GM21737 (cell line): Measurements from ENCODE around the gene DPP4.
A peak's percentile ranks its signal among the peaks of the same experiment; 100 is the strongest.
"Not testable (repeated sequence)": the region's sequence is repeated elsewhere in the genome, so short reads cannot be mapped to it uniquely, and the experiment has no call there.

Experiments
- ATAC-seq: cut with Tn5 transposase; IDR thresholded peaks from one replicate; pipeline ENCODE4 v1.9.1; 2021; ENCODE audit warnings: mild to moderate bottlenecking, moderate library complexity; ENCODE audit not compliant: unreplicated experiment

DPP4 gene

DNA sequence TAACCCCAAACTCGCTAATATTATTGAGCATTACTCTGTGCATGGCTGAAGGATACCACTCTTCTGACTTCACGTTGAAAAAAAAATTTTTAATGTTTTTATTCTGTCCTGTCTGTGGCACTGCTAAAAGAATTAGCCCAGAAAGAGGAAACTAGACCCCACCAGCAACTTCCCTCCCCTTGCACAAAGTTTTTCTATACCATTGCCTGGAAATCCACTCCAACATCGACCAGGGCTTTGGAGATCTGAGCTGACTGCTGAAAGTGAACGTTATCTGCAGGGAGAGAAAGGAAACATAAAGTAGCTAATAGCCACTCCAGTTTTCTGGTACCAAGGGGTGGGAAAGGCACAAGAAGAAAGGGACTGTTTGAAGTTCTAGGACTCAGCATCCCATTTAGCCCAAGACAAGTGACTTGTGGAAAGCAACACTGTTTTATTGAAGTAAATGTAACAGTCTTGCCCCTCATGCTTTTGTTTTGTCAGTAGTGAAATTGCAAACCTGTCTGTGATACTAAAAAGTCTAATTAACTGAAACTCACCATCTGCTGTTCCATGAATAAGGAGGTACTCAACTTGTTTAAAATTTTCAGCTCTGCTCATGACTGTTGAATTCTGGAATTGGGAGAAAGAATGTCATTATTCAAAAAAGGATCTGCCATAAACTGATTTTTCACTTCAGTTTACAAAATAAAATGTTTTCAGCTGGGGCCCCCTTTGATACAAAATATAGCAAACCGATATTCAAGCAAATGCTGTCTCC, 79.1 kb downstream of the DPP4 start:
- ATAC-seq, result no peak

DNA sequence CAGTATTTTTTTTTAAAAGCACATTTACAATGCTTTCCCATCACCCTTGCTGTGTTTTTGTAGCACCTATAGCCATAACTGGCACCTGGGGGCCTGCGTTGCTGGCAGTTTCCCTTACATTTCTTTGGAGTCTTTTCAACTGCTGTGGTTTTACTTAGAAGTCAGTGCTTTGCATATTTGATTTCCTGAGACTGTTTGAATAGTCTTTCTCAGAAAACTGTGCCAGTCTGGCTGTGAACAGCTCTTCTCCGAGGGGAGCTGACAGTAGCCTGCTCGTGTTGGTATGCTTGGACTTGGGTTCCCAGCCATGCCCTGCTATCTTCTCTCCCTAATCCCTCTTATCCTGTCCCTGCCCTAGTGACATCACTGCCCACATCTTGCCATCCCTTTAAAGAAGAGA, 81.5 kb downstream of the DPP4 start:
- peak; percentile 67 for ATAC-seq

GRCh38 chr2:161991991-161992390, 82.0 kb downstream of the DPP4 start:
- no peak for ATAC-seq

GRCh38 chr2:161990741-161991140, 83.3 kb downstream of the DPP4 start:
- no peak for ATAC-seq

- ATAC-seq, result no peak
Measured at GRCh38 chr2:161990036-161990435, 84.0 kb downstream of the DPP4 start.

DNA sequence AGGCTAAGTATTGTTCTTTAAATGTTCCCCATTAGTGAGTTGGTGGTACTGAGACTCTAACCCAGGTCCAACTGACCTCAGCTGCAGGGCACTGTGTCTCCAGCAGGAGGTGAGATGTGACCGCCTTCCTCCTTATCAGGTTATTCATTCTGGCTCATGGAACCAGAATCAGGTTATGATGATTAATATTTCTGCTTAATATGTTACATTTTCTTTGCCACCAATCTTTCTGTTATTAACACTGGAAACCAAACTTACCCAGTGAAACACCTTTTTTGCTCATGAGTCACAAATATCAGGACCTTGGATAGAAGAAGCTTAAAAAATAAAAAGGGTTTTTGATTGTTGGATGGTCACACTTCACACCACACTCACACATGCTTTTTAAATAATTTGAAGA, 85.4 kb downstream of the DPP4 start:
- no peak for ATAC-seq

- no peak for ATAC-seq
Measured at GRCh38 chr2:161987311-161987710, 86.7 kb downstream of the DPP4 start.

GRCh38 chr2:161983866-161984265, 90.1 kb downstream of the DPP4 start:
- no peak for ATAC-seq

DNA sequence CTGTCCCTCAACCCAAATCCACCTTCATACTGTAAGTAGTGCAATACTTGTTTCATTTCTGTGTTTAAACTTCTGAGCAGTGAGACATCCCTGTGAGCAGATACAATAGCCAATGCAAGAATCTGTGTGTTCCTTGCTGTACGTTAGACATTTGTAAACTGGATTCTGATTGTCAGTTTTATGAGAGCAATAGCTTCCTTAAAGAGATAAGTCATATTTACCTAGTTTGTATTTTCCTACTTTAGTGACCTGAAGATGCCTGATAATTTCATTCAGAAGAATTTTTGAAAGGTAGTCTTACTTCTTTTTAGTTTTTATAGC, 90.7 kb downstream of the DPP4 start:
- ATAC-seq, result no peak

GRCh38 chr2:161982548-161983330, 91.3 kb downstream of the DPP4 start:
- no peak for ATAC-seq

- ATAC-seq, result no peak
Measured at GRCh38 chr2:161981679-161982250, 92.2 kb downstream of the DPP4 start.

DNA sequence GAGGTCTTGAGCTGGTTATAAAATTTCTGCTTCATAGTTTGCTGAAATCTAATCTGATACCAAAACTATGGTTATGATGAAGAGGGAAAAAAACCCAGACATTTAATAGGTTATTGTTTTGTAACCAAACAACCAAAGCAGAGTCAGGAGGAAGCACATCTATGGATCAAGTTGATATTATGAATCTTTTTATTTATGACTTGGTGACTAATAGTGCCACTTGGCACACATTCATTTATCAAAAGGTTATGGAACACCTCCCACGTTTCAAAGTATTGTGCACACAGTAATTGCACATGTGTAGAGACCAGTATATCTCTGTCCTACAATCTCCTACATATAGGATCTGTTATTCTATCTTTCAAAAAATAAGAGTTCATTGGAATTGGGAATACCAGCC, 93.0 kb downstream of the DPP4 start:
- no peak for ATAC-seq

- ATAC-seq, result no peak
Measured at GRCh38 chr2:161979490-161979889, 94.5 kb downstream of the DPP4 start.

DNA sequence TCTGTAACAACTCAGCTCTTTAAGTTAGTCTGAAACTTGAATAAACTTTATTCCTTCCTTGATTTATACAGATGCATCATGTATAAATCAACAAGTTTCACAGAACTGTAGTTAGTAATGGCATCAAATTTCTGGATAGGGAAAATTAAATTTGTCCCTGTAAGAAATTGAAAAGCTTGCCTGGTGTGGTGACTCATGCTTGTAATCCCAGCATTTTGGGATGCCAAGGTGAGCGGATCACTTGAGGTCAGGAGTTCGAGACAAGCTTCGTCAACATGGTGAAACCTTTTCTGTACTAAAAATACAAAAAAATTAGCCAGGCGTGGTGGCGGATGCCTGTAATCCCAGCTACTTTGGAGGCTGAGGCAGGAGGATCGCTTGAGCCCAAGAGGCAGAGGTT, 96.1 kb downstream of the DPP4 start:
- not testable (repeated sequence) for ATAC-seq

- no peak for ATAC-seq
Measured at GRCh38 chr2:161976917-161977316, 97.1 kb downstream of the DPP4 start.

DNA sequence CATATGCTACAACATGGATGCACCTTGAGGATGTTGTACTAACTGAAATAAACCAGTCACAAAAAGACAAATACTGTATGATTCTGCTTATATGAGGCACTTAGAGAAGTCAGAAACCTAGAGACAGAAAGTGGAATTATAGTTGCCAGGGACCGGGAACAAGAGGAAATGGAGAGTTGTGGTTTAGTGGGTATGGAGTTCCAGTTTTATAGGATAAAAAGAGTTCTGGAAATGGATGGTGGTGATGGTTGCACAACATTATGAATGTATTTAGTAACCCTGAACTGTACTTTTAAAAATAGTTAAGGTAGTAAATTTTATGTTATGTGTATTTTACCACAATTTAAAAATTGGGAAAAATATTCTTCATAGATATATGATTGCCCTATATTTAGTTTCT, 97.7 kb downstream of the DPP4 start:
- no peak for ATAC-seq

DNA sequence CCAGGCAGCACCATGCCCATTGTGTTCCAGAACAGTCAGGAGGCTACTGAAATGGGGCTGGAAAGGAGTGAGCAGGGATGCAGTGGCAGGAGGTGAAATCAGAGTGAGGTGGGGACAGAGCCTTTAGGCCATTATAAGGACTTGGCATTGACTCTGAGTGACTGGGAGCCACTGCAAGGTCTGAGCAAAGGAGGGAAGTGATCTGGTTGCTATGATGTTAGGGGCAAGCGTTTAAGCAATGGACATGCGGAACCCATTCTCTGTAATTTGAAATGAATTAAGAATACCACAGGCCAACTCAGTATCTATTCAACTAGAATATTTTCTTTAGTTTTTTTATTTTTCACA, 98.2 kb downstream of the DPP4 start:
- ATAC-seq, result no peak

DNA sequence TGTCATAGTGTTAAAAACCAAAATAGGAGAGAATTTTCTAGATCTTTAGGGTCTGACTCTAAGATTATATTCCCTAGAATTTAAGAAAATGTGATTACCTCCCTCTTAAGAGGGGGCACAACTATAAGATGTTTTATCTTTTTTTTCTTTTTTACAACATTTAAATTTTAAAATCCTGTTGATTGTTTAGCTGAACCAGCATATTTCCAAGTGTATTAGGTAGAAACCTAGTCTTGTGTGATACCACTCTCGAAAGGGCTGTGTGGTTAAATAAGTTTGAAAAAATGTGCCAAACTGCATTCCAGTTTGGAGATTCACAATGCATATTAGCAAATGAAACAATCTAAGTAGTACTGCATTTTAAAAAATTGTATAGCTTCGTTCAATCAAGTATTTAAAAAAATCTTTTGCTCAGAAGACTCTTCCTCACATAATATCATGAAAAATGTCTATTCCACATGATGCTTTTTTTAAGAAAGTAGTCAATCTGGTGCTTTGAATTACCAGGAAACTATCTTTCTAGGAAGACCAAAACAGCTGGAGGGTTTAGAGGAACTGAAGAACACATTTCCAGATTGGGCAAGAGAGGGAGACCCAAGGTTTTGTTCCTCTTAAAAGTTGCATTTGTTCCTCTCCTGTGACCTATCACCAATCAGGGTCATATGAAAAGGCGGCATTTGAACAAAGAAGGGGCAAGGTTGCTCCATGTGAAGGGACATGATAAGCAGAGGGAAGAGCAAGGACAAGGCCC, 98.8 kb downstream of the DPP4 start:
- ATAC-seq, result no peak

- ATAC-seq, result no peak
Measured at GRCh38 chr2:161974461-161974860, 99.6 kb downstream of the DPP4 start.

GRCh38 chr2:161972866-161973265, 101.1 kb downstream of the DPP4 start:
- no peak for ATAC-seq

DNA sequence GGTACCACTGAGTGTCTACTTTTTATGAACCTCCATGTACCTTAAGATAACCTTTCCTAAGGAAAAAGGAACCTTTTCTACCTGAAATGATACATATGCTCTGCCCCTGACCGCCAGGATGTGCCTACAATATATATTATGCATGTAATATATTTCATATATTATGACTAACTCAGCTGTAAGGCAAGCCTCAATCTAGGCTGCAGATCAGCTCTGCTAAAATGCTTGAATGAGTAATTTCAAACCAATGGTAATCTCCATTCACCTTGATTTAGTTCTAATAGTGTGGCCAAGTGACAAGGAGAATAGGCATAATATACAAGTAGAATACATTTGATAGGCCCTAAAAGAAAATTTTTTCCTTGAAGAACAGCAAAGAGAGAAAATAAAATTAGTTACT, 101.8 kb downstream of the DPP4 start:
- no peak for ATAC-seq

GRCh38 chr2:161971551-161971950, 102.5 kb downstream of the DPP4 start:
- no peak for ATAC-seq
